Adrenal gland (tissue), 12 donors: ENCODE data around the gene KRT8. TPM values are rescaled to one million over a fixed set of nuclear protein-coding genes. Genes with fewer than 3 reads are reported as not detected.

Experiments used
- DNase-seq, 7 donors: peaks; one replicate each; pipeline ENCODE4 v3.0.0-alpha.2; 2019 to 2020
- H3K27ac ChIP-seq, 5 donors: fragments of 200-600 bp; sonication (generic) in 4 of 5; 1 replicate in 3 of 5; 2 replicates in 2 of 5; pipeline versions ENCODE4 v1.5.1 to v1.8.0; 2016 to 2020; ENCODE audit warnings: mild to moderate bottlenecking in 1 of 5
- H3K27me3 ChIP-seq: fragments of 200-600 bp; 2 replicates; pipeline ENCODE4 v1.8.0; 2021
- H3K36me3 ChIP-seq, 2 donors: fragments of 200-600 bp; replicated peaks in 1 of 2; 1 replicate in 1 of 2; 2 replicates in 1 of 2; pipeline versions ENCODE4 v1.5.1 to v1.8.0; 2018 to 2022
- H3K4me1 ChIP-seq, 2 donors: fragments of 200-600 bp; replicated peaks in 1 of 2; 1 replicate in 1 of 2; 2 replicates in 1 of 2; pipeline versions ENCODE4 v1.5.1 to v1.8.0; 2018 to 2021
- H3K4me3 ChIP-seq, 4 donors: fragments of 200-600 bp; sonication (generic) in 3 of 4; one replicate each; pipeline ENCODE4 v1.5.1; 2016 to 2018
- H3K9me3 ChIP-seq, 3 donors: fragments of 200-600 bp; sonication (generic) in 1 of 3; replicated peaks in 1 of 3; 1 replicate in 2 of 3; 2 replicates in 1 of 3; pipeline versions ENCODE4 v1.5.1 to v1.8.0; 2016 to 2021
- CTCF ChIP-seq, 6 experiments: fragments of 450-650 bp in 4 of 6; fragments of 200-600 bp in 2 of 6; sonication (generic) in 1 of 6; IDR thresholded peaks; 1 replicate in 5 of 6; 2 replicates in 1 of 6; pipeline versions ENCODE4 v1.5.1 to v1.8.0; 2016 to 2021; ENCODE audit warnings: antibody characterized with exemption in 6 of 6, mild to moderate bottlenecking in 2 of 6, moderate library complexity in 1 of 6
- POLR2A ChIP-seq, 2 donors: fragments of 450-650 bp; IDR thresholded peaks; one replicate each; pipeline ENCODE4 v1.6.1; 2017; ENCODE audit warnings: antibody characterized with exemption in 2 of 2, mild to moderate bottlenecking in 2 of 2, moderate library complexity in 1 of 2
- WGBS, 4 donors: extraction: QIAGEN DNeasy Blood & Tissue Kit in 2 of 4; methylation state at CpG; one replicate each; pipeline versions ENCODE4 v1.1.5 to v1.1.7; 2013 to 2017; 5-methylcytosine and 5-hydroxymethylcytosine counted together
- intact Hi-C, 2 donors: fragments of 100-400 bp; cut with DNase I; formaldehyde crosslinking; loops; one replicate each; pipeline versions ENCODE4 v1.14.1 to v1.15.0; 2022 to 2023
- polyA plus RNA-seq, 3 donors: library from polyadenylated mRNA; stranded (reverse); fragments of 200-250 nt in 2 of 3; fragments of 350-450 nt in 1 of 3; fragmentation: Illumina TruSeq in 1 of 3; extraction: RNeasy Lipid Tissue Mini Kit (QIAGEN cat#74804) in 1 of 3; gene quantifications; one replicate each; pipeline ENCODE4 v1.2.3, GENCODE V29; 2013 to 2014
- total RNA-seq, 9 donors: library from RNA; depleted of rRNA in 4 of 9; stranded (reverse); fragments of >200 nt in 4 of 9; fragments of 120-200 nt in 1 of 9; fragmentation: NEBNext Ultra II Directional in 1 of 9; extraction: Animal tissue kit (Norgen Biotek cat#: 25700) in 1 of 9; gene quantifications; one replicate each; pipeline versions ENCODE4 v1.1.0 to v1.2.4, GENCODE V29; 2013 to 2023
- donor health status: healthy with polysubstance abuse.
- donor health status: Bipolar disorder and iron deficiency.
- donor health status: DM: yes; HTN: yes; CAD: no.
- donor health status: DM: no; HTN: no; CAD: no.
- donor health status: DM: no; HTN: no; CAD: no.
- donor health status: DM: yes; HTN: yes; CAD: no.

Gene KRT8
- total and polyA plus RNA-seq, 12 donors = 13.3 to 198 (median 71.0) TPM

GRCh38 chr12:52865090-52865944, 39.6 kb downstream of the KRT8 start:
- DNase-seq = peak; percentile 62 to 75 (median 72)
- H3K27me3 ChIP-seq = no peaks in the 10 kb centered on the region
- H3K4me1 ChIP-seq = no peaks in the 10 kb centered on the region
- H3K4me3 ChIP-seq = no peak overlapping the region
- no peak overlapping the region for H3K27ac ChIP-seq
- H3K36me3 ChIP-seq = no peaks in the 10 kb centered on the region
- WGBS, 4 donors = 34 to 72% (median 52%) methylated on average over 5 to 10 of the region's 10 CpGs
- intact Hi-C loops = no loop called here
- no peaks in the 10 kb centered on the region for H3K9me3 ChIP-seq
- TF ChIP-seq CTCF (IDR thresholded peaks at IDR 0.05) = peak; percentile 59 to 75 (median 70)
- no peak for TF ChIP-seq POLR2A (IDR thresholded peaks at IDR 0.05)

GRCh38 chr12:52862023-52862422, 42.9 kb downstream of the KRT8 start:
- WGBS, 4 donors = 56 to 92% (median 75%) methylated on average over 1 to 2 of the region's 2 CpGs
- Histone ChIP-seq H3K9me3 (no peaks in the 10 kb centered on the region), H3K27ac (no peak overlapping the region), H3K36me3 (no peaks in the 10 kb centered on the region), H3K4me3 (no peak overlapping the region), H3K4me1 (no peaks in the 10 kb centered on the region), H3K27me3 (peaks cover 4% of the 10 kb centered on the region)
- TF ChIP-seq CTCF (IDR thresholded peaks at IDR 0.05) = no peak
- no peak for TF ChIP-seq POLR2A (IDR thresholded peaks at IDR 0.05)
- no peak for DNase-seq
- intact Hi-C loops = no loop called here

GRCh38 chr12:52861511-52861910, 43.4 kb downstream of the KRT8 start:
- Histone ChIP-seq H3K27ac (no peak overlapping the region), H3K27me3 (peaks cover 4% of the 10 kb centered on the region), H3K4me3 (no peak overlapping the region), H3K36me3 (no peaks in the 10 kb centered on the region), H3K4me1 (no peaks in the 10 kb centered on the region), H3K9me3 (no peaks in the 10 kb centered on the region)
- WGBS, 4 donors = 86 to 92% (median 91%) methylated on average over 7 of the region's 7 CpGs
- DNase-seq = no peak
- no peak for TF ChIP-seq POLR2A (IDR thresholded peaks at IDR 0.05)
- no peak for TF ChIP-seq CTCF (IDR thresholded peaks at IDR 0.05)
- intact Hi-C loops = no loop called here

- WGBS, 4 donors = 70 to 87% (median 81%) methylated on average over 3 to 6 of the region's 6 CpGs
- no peak overlapping the region for H3K27ac ChIP-seq
- no peaks in the 10 kb centered on the region for H3K4me1 ChIP-seq
- TF ChIP-seq CTCF (IDR thresholded peaks at IDR 0.05) = no peak
- DNase-seq = no peak
- no peaks in the 10 kb centered on the region for H3K36me3 ChIP-seq
- intact Hi-C loops = no loop called here
- H3K4me3 ChIP-seq = no peak overlapping the region
- H3K9me3 ChIP-seq = no peaks in the 10 kb centered on the region
- peaks cover 4% of the 10 kb centered on the region for H3K27me3 ChIP-seq
Observed at GRCh38 chr12:52860102-52860823, 44.6 kb downstream of the KRT8 start.
